Left lung (tissue), 10 donors: ENCODE results near the gene ZNF543. TPM values are rescaled to one million over a fixed set of nuclear protein-coding genes. Genes with fewer than 3 reads are reported as not detected.

ENCODE experiments used
- ATAC-seq: fragments of 200-7000 bp; cut with Tn5 transposase; one replicate; pipeline ENCODE4 v1.9.1; 2020; ENCODE audit warnings: moderate library complexity
- DNase-seq, 4 donors: peaks; one replicate each; pipeline ENCODE4 v3.0.0-alpha.2; 2013 to 2020
- H3K27ac ChIP-seq, 2 donors: fragments of 200-600 bp; sonication (generic) in 1 of 2; one replicate each; pipeline versions ENCODE4 v1.5.0 to v1.8.0; 2020 to 2021
- H3K27me3 ChIP-seq, 2 donors: fragments of 200-600 bp; sonication (generic) in 1 of 2; one replicate each; pipeline versions ENCODE4 v1.5.0 to v1.8.0; 2020 to 2021
- H3K36me3 ChIP-seq, 2 donors: fragments of 200-600 bp; sonication (generic) in 1 of 2; one replicate each; pipeline versions ENCODE4 v1.5.0 to v1.8.0; 2020 to 2021
- H3K4me1 ChIP-seq, 2 donors: fragments of 200-600 bp; one replicate each; pipeline ENCODE4 v1.8.0; 2021
- H3K4me3 ChIP-seq, 2 donors: fragments of 200-600 bp; sonication (generic) in 1 of 2; one replicate each; pipeline versions ENCODE4 v1.5.0 to v1.8.0; 2020 to 2021; ENCODE audit warnings: mild to moderate bottlenecking in 1 of 2
- H3K9me3 ChIP-seq, 2 donors: fragments of 200-600 bp; sonication (generic) in 1 of 2; one replicate each; pipeline versions ENCODE4 v1.5.0 to v1.8.0; 2020 to 2021
- intact Hi-C, 2 donors: fragments of 100-400 bp; cut with DNase I; formaldehyde crosslinking; loops; one replicate each; pipeline versions ENCODE4 v1.11.2 to v1.14.2; 2022
- polyA plus RNA-seq, 6 donors: library from polyadenylated mRNA; unstranded; fragments of 120-200 nt; gene quantifications; one replicate each; pipeline ENCODE4 v1.2.1, GENCODE V29; 2013; ENCODE audit not compliant: insufficient read length in 6 of 6
- total RNA-seq, 2 donors: library from RNA; stranded (reverse); fragmentation: NEBNext Ultra II Directional; extraction: Animal tissue kit (Norgen Biotek cat#: 25700); gene quantifications; one replicate each; pipeline ENCODE4 v1.2.1, GENCODE V29; 2021
- TF ChIP-seq, protein P1 (sequence below), 2 donors: fragments of 200-600 bp; sonication (generic) in 1 of 2; IDR thresholded peaks; one replicate each; pipeline versions ENCODE4 v1.5.0 to v1.8.0; 2021; ENCODE audit warnings: antibody characterized with exemption in 2 of 2
- donor health status: DM: no; HTN: yes; CAD: no.
- donor health status: DM: no; HTN: no; CAD: no.

Gene ZNF543
- total and polyA plus RNA-seq, 8 donors, result 6.6 to 11.6 (median 10.0) TPM

DNA sequence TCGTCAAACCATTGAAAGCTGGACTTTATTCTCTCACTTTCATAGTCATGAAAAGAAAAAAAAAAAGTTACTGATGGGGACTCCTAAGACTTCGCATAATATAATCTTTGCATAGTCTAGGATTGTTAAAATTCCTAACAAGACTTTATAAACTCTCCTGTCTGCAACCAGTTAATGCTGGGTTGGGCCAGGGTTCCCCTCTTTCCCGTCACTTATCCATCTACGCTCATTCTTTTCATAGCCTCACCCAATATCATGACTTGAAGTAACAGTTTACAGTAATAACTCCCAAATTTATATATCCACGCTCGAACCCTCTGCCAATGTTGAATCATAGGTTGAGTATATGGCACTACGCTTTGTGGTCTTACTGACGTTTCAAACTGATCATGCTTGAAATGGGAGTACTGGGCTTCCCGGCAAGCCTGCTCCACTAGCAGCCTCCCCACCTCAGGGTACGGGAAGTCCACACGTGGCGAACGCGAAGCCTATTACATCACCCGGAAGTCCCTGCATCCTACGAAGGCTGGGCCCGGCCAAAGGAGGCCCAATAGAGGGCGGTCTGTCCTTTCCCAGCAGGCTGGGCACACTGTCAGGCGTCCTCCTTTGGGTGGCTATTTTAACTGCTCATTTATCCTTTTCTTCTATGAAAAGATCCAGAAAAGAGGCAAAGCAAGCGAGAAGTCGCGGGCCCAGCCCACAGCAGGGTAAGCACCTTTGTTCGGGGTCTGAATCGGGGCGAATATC, 40.7 kb upstream of the ZNF543 start:
- peak overlapping the region; percentile 91 to 96 for H3K4me3 ChIP-seq
- peak; percentile 91 to 98 (median 94) for DNase-seq
- H3K36me3 ChIP-seq, result peaks cover 0 to 13% of the 10 kb centered on the region in 2 donors
- H3K9me3 ChIP-seq, result no peaks in the 10 kb centered on the region
- TF ChIP-seq, protein P1, sequence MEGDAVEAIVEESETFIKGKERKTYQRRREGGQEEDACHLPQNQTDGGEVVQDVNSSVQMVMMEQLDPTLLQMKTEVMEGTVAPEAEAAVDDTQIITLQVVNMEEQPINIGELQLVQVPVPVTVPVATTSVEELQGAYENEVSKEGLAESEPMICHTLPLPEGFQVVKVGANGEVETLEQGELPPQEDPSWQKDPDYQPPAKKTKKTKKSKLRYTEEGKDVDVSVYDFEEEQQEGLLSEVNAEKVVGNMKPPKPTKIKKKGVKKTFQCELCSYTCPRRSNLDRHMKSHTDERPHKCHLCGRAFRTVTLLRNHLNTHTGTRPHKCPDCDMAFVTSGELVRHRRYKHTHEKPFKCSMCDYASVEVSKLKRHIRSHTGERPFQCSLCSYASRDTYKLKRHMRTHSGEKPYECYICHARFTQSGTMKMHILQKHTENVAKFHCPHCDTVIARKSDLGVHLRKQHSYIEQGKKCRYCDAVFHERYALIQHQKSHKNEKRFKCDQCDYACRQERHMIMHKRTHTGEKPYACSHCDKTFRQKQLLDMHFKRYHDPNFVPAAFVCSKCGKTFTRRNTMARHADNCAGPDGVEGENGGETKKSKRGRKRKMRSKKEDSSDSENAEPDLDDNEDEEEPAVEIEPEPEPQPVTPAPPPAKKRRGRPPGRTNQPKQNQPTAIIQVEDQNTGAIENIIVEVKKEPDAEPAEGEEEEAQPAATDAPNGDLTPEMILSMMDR (IDR thresholded peaks at IDR 0.05), result peak; percentile 7 to 9
- peak; percentile 96 for ATAC-seq
- H3K27ac ChIP-seq, result peak overlapping the region; percentile 93 to 99
- H3K27me3 ChIP-seq, result no peaks in the 10 kb centered on the region
- intact Hi-C loops, result no loop called here
- H3K4me1 ChIP-seq, result peaks cover 11 to 32% of the 10 kb centered on the region in 2 donors

DNA sequence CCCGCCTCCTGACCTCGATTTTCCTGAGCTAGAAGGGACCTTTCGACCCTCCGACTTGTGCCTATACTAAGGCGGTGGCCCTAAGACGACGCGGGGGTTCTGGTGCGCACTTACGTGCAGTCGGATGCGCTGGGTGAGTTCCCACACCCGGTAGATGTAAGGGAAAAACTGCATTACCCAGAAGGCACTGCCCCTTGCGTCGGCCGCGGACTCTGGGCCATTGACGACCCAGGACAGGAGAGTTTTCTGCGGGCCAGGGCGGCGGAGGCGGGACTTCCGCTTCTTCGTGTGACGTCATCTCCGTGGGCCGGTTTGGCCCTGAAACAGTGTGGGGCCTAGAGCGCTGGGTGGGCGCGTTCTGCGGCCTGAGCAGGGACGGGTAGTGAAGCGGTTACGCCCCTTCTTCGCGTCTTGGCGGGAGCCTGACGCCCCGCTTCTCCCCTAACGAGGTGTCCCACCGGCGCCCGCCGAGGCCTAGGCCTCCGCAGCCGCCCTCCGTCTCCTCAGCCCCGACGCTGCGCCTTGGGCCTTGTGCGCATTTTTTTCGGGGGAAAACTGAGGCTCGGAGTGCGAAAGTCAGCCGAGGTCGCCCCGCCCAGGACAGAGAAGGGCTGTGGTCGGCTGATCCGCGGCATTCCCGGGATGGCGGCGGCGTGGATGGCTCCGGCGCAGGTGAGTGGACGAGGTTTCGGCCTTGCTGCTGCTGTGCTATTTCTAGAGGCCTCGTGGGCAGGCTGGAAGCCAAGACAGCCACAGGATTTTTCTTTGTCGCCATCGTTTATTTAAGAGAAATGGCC, 39.9 kb upstream of the ZNF543 start, which contains the start of gene ZNF460:
Gene ZNF460, plus strand, starts transcription at position 321 of the 797 bp plus-strand sequence. Its CDS starts 322 bp downstream, at position 643.
- DNase-seq, result peak; percentile 97 to 99 (median 98)
- H3K9me3 ChIP-seq, result no peaks in the 10 kb centered on the region
- peaks cover 11 to 32% of the 10 kb centered on the region in 2 donors for H3K4me1 ChIP-seq
- TF ChIP-seq, protein P1 (IDR thresholded peaks at IDR 0.05), result peak in 1 of 2 donors; percentile 4
- intact Hi-C loops, result no loop called here
- peak; percentile 98 for ATAC-seq
- peak within 1 kb of the TSS; percentile 91 to 96 for H3K4me3 ChIP-seq
- peak within 1 kb of the TSS; percentile 93 to 99 for H3K27ac ChIP-seq
- H3K27me3 ChIP-seq, result no peaks in the 10 kb centered on the region
- H3K36me3 ChIP-seq, result peaks cover 0 to 21% of the 10 kb centered on the region in 2 donors

DNA sequence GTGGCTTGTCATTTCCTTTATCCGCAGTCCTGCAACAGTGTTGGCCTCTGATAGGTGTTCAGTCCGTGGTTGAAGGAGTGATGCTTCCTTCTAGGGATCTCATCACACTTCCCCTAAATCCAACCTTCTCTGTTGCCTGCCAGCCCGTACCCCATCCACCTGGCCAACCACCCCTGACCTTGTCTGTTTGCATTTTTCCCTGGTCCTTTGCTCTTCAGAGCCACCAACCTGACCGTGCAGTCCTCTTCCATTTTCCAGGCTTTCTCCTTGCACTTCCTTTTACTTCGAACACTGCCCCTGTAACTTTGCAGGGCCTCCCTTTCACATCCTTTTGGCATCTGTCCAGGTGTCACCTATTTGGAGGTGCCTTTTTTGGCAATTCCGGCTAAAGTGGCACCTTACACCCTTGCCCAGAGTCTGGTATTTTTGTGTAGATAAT, 39.3 kb upstream of the ZNF543 start:
- TF ChIP-seq, protein P1 (IDR thresholded peaks at IDR 0.05), result no peak
- H3K27me3 ChIP-seq, result no peaks in the 10 kb centered on the region

DNA sequence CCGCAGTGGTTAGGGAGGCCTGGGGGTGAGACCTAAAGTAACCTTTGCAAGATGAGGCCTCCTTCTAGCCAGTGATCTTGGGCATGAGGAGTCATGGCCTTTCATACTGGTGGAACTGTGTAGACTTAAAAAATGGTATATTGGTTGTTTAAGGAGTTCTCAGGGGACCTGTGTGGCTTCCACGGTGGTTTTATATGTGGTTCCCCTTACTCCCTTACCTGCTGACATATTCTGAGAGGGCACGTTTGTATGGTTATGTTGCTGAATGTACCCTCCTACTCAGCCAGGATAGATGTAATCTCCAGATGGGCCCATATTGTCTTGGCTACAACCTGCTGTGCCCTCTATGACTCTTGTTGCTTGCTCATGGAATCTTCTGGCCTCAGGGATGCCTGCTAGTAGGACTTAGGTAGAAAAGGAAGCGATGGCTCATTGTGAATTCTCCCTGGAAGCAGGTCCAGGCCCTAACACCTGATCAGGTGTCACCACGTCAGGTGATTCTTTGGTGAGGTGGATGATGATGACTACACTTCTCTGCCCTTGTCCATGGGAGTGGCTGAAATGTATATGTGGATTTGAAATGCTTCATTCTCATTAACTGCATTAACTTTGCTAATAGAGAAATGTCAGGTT, 38.1 kb upstream of the ZNF543 start:
- Histone ChIP-seq H3K36me3 (peaks cover 0 to 39% of the 10 kb centered on the region in 2 donors), H3K27ac (no peak overlapping the region), H3K4me3 (peak overlapping the region in 1 of 2 donors; percentile 96), H3K9me3 (no peaks in the 10 kb centered on the region), H3K4me1 (peaks cover 11 to 32% of the 10 kb centered on the region in 2 donors), H3K27me3 (no peaks in the 10 kb centered on the region)
- DNase-seq, result no peak
- ATAC-seq, result no peak
- TF ChIP-seq, protein P1 (IDR thresholded peaks at IDR 0.05), result no peak
- intact Hi-C loops, result no loop called here

More for the DNA sequence above, 39.3 kb upstream of the ZNF543 start:
- intact Hi-C loops, result no loop called here
- peaks cover 11 to 32% of the 10 kb centered on the region in 2 donors for H3K4me1 ChIP-seq
- H3K27ac ChIP-seq, result peak overlapping the region; percentile 93 to 99
- no peaks in the 10 kb centered on the region for H3K9me3 ChIP-seq
- peaks cover 0 to 27% of the 10 kb centered on the region in 2 donors for H3K36me3 ChIP-seq
- peak overlapping the region; percentile 91 to 96 for H3K4me3 ChIP-seq
- ATAC-seq (no peak), DNase-seq (peak in 2 of 4 donors; percentile 24 to 37)
